Choroid plexus epithelial cell (primary cell): ENCODE results near the gene TMEM130.

Experiments
- DNase-seq: peaks from one replicate; pipeline ENCODE4 v3.0.0-alpha.2; 2010; ENCODE audit warnings: low read depth
- H3K4me3 ChIP-seq: 2 replicates; pipeline ENCODE4 v1.5.1; 2011; ENCODE audit warnings: low read depth, mild to moderate bottlenecking, control low read depth, low read length, moderate library complexity
- TF ChIP-seq, protein P1 (sequence below): conservative IDR thresholded peaks from 2 replicates; pipeline ENCODE4 v1.5.1; 2011; ENCODE audit warnings: low read depth, mild to moderate bottlenecking, control low read depth, inconsistent platforms, low read length, moderate library complexity

TMEM130 gene

DNA sequence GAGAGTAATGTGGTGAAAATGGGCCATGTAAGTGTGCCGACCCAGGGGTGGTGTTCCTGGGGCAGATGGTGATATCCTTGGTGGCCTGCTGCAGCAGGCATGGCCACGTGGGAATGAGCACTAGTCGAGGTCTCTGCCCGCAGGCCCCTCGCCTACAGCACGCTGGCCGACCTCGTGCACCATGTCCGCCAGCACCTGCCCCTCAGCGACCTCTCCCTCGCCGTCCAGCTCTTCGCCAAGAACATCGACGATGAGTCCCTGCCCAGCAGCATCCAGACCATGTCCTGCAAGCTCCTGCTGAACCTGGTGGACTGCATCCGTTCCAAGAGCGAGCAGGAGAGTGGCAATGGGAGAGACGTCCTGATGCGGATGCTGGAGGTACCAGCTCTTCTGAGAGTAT is 38.8 kb upstream of the TMEM130 start:
- no peak for DNase-seq
- TF ChIP-seq, protein P1, sequence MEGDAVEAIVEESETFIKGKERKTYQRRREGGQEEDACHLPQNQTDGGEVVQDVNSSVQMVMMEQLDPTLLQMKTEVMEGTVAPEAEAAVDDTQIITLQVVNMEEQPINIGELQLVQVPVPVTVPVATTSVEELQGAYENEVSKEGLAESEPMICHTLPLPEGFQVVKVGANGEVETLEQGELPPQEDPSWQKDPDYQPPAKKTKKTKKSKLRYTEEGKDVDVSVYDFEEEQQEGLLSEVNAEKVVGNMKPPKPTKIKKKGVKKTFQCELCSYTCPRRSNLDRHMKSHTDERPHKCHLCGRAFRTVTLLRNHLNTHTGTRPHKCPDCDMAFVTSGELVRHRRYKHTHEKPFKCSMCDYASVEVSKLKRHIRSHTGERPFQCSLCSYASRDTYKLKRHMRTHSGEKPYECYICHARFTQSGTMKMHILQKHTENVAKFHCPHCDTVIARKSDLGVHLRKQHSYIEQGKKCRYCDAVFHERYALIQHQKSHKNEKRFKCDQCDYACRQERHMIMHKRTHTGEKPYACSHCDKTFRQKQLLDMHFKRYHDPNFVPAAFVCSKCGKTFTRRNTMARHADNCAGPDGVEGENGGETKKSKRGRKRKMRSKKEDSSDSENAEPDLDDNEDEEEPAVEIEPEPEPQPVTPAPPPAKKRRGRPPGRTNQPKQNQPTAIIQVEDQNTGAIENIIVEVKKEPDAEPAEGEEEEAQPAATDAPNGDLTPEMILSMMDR = no peak
- no peak overlapping the region for H3K4me3 ChIP-seq

DNA sequence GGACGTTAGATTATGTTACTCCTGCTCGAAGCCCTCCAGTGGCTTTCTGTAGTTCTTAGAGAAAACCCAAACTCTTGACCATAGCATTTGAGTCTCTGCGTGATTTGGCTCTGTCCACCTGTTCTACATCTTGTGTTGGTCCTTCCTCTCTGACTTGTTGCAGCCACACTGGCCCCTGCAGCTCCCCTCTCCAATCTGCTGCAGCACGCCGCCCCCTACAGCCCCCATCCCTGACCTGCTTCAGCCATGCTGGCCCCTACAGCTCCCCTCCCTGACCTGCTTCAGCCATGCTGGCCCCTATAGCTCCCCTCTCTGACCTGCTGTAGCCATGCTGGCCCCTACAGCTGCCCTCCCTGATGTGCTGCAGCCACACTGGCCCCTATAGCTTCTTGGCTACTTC is 37.8 kb upstream of the TMEM130 start:
- TF ChIP-seq, protein P1 = no peak
- no peak for DNase-seq
- no peak overlapping the region for H3K4me3 ChIP-seq

DNA sequence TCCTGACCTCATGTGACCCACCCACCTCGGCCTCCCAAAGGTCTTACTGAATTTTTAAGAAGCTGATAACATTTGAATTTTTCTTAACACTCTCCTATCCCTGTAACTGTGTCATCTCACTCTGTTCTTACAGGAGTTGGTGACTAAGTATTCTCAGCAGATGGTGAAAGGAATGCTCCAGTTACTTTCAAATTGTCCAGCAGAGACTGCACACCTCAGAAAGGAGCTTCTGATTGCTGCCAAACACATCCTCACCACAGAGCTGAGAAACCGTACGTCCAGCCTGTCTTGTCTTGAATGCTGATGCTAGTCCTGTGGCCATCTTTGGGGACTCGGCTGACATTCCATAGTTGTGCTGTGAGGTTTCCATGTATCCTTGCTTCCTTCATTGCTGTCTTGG is 33.4 kb upstream of the TMEM130 start:
- DNase-seq = no peak
- H3K4me3 ChIP-seq = no peak overlapping the region
- TF ChIP-seq, protein P1 = no peak

DNA sequence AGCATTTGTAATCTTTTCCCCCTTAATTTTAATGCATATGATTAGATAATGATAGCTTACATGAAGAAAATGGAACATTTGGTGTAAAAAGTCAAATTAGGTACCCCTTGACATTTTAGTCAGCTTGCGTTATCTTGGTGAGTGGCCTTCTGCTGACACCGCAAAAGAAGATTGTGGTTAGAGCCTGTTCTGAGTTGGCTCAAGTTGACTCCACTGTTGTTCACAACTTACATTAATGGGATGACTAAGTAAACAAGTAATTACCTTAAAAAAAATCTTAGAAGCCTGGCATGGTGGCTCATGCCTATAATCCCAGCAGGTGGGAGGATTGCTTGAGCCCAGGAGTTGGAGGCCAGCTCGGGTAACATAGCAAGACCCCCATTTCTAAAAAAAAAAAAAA is 32.7 kb upstream of the TMEM130 start:
- TF ChIP-seq, protein P1 = no peak
- no peak for DNase-seq
- H3K4me3 ChIP-seq = no peak overlapping the region

DNA sequence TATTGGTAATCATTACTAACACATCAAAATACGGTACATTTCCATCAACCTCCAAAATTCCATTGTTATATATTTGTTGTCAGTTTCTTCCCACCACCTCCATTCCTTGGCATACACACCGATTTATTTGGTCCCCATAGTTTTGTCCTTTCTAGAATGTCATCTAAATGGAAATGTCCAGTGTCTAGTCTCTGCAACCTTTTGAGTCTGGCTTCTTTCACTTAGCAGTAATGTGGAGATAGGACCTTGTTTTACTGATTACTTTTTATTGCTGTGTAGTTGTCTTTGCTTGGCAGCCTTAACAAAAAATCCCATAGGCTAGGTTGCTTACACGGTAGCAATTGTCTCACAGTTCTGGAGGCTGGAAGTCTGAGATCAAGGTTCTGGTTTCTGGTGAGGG is 31.0 kb upstream of the TMEM130 start:
- DNase-seq = no peak
- no peak overlapping the region for H3K4me3 ChIP-seq
- TF ChIP-seq, protein P1 = no peak

DNA sequence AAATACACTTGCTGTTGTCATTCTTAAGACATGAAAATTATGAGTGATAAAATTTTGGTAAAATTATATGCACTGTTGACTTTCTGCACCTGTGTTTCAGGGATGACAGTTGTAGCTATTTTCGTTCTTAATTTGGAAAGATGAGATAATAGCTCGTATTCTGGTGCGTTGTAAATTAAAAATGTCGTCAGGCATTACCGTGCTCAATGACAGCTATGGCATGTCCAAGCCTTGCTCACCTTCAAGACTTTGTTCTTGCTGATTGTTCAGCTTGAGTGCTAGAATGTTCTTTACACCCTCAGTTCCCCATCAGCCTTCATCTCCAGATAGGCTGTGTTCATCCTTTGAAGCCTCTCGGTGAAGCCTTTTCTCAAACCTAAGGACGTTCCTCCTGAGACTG is 30.0 kb upstream of the TMEM130 start:
- no peak overlapping the region for H3K4me3 ChIP-seq
- TF ChIP-seq, protein P1 = no peak
- no peak for DNase-seq

DNA sequence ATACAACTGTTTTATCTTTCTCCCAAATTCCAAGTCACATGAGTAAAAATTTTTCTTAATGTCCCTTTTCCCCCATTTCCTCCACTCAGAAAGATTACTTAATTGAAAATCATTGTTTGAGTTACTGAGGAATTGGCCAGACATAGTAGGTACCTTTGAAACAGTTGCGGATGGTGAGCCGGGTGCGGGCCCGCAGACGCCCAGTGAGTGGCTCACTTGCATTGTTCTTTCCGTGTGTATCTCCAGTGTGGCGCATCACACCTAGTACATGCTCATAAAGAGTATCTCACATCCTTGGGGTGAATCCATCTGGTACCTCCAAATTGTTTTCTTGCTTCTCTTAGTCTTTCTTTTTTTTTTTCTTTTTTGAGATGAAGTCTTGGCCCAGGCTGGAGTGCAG is 22.8 kb upstream of the TMEM130 start:
- DNase-seq = no peak
- H3K4me3 ChIP-seq = no peak overlapping the region
- TF ChIP-seq, protein P1 = no peak
